Measurements from ENCODE around the gene TTC1. TPM values are rescaled to one million over a fixed set of nuclear protein-coding genes. Genes with fewer than 3 reads are reported as not detected.
A peak's percentile ranks its signal among the peaks of the same experiment; 100 is the strongest.

Gene TTC1, protein sequence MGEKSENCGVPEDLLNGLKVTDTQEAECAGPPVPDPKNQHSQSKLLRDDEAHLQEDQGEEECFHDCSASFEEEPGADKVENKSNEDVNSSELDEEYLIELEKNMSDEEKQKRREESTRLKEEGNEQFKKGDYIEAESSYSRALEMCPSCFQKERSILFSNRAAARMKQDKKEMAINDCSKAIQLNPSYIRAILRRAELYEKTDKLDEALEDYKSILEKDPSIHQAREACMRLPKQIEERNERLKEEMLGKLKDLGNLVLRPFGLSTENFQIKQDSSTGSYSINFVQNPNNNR
- total RNA-seq (10 to 100 TPM in 4 of 5 donors, 1 to 10 TPM in 1; 2.3 to 50.0 (median 13.3) TPM), polyA plus RNA-seq (10 to 100 TPM; 31.3 to 48.9 (median 44.5) TPM)
- long read RNA-seq, donor 1, partial matches to known transcripts: 0 of 4 reads
- long read RNA-seq, donor 1, other reads (novel, unspliced or antisense): 0 of 4 reads
- long read RNA-seq, donor 2, transcript TTC1-201 (8 exons, 1,467 nt): major isoform, 6 of 41 reads
- long read RNA-seq, donor 2, partial matches to known transcripts: 33 of 41 reads
- long read RNA-seq, donor 2, other reads (novel, unspliced or antisense): 0 of 41 reads
- long read RNA-seq, donor 3, transcript TTC1-201 (8 exons, 1,467 nt): major isoform, 6 of 23 reads
- long read RNA-seq, donor 3, partial matches to known transcripts: 17 of 23 reads
- long read RNA-seq, donor 3, other reads (novel, unspliced or antisense): 0 of 23 reads
- long read RNA-seq, donor 4: 0 reads
- long read RNA-seq, donor 5, partial matches to known transcripts: 16 of 22 reads
- long read RNA-seq, donor 5, other reads (novel, unspliced or antisense): 0 of 22 reads
- long read RNA-seq, donor 6, transcript TTC1-201 (8 exons, 1,467 nt): major isoform, 18 of 33 reads
- long read RNA-seq, donor 6, partial matches to known transcripts: 13 of 33 reads
- long read RNA-seq, donor 6, other reads (novel, unspliced or antisense): 0 of 33 reads
- long read RNA-seq, donor 7, transcript TTC1-201 (8 exons, 1,467 nt): major isoform, 7 of 63 reads
- long read RNA-seq, donor 7, partial matches to known transcripts: 55 of 63 reads
- long read RNA-seq, donor 7, other reads (novel, unspliced or antisense): 0 of 63 reads
- long read RNA-seq, donor 8, transcript TTC1-201 (8 exons, 1,467 nt): major isoform, 7 of 45 reads
- long read RNA-seq, donor 8, partial matches to known transcripts: 34 of 45 reads
- long read RNA-seq, donor 8, other reads (novel, unspliced or antisense): 0 of 45 reads
- long read RNA-seq, donor 9, partial matches to known transcripts: 0 of 6 reads
- long read RNA-seq, donor 9, other reads (novel, unspliced or antisense): 0 of 6 reads
- long read RNA-seq, donor 10, partial matches to known transcripts: 0 of 2 reads
- long read RNA-seq, donor 10, other reads (novel, unspliced or antisense): 0 of 2 reads

DNA sequence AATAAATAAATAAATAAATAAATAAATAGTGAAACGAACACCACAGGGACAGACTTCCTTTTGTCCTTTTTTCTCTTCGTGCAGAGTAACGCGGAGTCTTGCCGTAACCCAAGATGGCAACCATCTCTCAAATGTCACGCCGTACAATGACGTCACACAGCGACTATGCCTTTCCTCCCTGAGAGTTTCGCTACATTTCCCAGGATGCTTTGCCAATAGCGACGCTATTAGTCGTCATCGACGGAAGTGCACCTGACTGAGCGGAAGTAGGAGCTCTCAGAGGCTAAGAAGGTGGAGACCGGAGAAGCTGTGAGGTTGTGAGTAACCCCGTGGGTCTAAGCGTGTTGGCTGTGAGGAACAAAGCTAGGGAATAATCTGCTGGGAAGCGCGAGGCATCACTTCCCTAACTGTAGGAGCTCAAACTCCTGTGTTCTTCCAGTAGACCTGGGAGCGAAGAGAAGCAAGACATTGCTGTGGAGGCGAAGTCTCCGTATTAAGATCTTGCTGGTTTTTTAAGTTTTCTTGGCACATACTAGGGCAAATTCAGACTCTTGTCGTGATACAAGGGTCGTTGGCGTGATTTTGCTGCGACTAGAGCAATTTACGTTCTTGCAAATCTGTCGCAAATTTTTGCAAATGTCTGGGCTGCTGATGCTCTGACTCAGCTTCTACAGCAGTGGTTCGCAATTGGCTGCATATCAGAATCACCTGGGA lies at the start of gene TTC1:
Gene TTC1 (plus strand): TSS at position 263 of the 714 bp plus-strand sequence. CDS start 1,390 bp downstream, outside the sequence.
- Histone ChIP-seq H3K27ac (peak within 1 kb of the TSS; percentile 72 to 92 (median 84)), H3K4me3 (peak within 1 kb of the TSS; percentile 57 to 81 (median 74)), H3K27me3 (no peaks in the 10 kb centered on the region), H3K4me1 (peaks cover 15 to 26% (median 25%) of the 10 kb centered on the region in 4 donors), H3K36me3 (peaks cover 12 to 33% (median 28%) of the 10 kb centered on the region in 4 donors), H3K9me3 (no peaks in the 10 kb centered on the region)
- peak; percentile 97 to 100 for DNase-seq
- TF ChIP-seq POLR2A (IDR thresholded peaks at IDR 0.05) (peak in 2 of 4 donors; percentile 58 to 67), POLR2AphosphoS5 (IDR thresholded peaks at IDR 0.05) (peak; percentile 97 to 100 (median 98))
- TF ChIP-seq, protein P1, sequence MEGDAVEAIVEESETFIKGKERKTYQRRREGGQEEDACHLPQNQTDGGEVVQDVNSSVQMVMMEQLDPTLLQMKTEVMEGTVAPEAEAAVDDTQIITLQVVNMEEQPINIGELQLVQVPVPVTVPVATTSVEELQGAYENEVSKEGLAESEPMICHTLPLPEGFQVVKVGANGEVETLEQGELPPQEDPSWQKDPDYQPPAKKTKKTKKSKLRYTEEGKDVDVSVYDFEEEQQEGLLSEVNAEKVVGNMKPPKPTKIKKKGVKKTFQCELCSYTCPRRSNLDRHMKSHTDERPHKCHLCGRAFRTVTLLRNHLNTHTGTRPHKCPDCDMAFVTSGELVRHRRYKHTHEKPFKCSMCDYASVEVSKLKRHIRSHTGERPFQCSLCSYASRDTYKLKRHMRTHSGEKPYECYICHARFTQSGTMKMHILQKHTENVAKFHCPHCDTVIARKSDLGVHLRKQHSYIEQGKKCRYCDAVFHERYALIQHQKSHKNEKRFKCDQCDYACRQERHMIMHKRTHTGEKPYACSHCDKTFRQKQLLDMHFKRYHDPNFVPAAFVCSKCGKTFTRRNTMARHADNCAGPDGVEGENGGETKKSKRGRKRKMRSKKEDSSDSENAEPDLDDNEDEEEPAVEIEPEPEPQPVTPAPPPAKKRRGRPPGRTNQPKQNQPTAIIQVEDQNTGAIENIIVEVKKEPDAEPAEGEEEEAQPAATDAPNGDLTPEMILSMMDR (IDR thresholded peaks at IDR 0.05): no peak
- intact Hi-C loops (cut with DNase I; ENCODE audit: low total_unique reads): no loop called here
- WGBS, 5 donors: 0 to 1% (median 0%) methylated on average over 31 of the region's 31 CpGs

DNA sequence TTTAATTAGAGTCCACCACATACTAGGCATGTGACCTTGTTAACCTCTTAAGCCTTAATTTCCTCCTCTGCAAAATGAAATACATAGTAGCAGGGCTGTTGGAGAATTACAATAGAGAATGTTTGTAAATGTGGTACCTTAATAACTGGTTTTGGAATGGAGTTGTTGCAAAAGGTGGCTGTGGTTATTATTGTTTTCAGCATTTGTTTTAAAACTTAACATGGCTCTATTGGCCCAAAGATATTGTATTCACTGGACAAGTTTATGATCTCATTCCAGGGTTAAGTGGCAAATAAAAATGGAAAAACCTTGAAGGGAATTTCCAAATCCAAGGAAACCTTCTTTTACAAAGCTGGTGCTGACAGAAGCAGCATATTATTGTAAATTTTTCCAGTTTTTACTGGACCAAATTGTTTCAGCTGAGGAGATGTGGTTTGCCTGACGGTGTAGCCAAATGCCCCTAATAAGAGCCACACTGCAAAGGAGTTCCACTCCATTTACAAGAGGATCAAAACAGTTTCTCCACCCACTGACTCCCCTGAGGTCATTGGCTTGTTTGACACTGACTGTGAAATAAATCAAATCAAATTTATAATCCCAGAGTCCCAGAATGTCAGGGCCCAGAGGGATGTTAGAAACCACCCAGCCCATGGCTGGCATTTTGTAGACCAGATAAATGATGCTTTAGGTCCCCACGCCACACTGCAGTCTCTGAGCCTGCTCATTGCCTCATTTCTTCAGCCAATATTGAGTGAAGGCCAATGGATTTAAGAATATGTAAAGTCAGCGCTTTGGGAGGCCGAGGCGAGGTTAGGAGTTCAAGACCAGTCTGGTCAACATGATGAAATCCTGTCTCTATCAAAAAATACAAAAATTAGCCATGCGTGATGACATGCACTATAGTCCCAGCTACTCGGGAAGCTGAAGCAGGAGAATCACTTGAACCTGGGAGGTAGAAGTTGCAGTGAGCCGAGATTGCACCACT lies 47.5 kb upstream of the TTC1 start:
- no peaks in the 10 kb centered on the region for H3K9me3 ChIP-seq
- no peaks in the 10 kb centered on the region for H3K4me1 ChIP-seq
- H3K36me3 ChIP-seq: no peaks in the 10 kb centered on the region
- H3K4me3 ChIP-seq: no peak overlapping the region
- H3K27ac ChIP-seq: no peak overlapping the region
- TF ChIP-seq POLR2AphosphoS5 (IDR thresholded peaks at IDR 0.05) (no peak), POLR2A (IDR thresholded peaks at IDR 0.05) (no peak), EP300 (IDR thresholded peaks at IDR 0.05) (no peak)
- TF ChIP-seq, protein P1 (IDR thresholded peaks at IDR 0.05): no peak
- DNase-seq: no peak
- 82 to 93% (median 91%) methylated on average over 8 of the region's 8 CpGs for WGBS, 5 donors
- intact Hi-C loops (cut with DNase I; ENCODE audit: low total_unique reads): no loop called here
- H3K27me3 ChIP-seq: peaks cover 0 to 19% (median 0%) of the 10 kb centered on the region in 3 donors

DNA sequence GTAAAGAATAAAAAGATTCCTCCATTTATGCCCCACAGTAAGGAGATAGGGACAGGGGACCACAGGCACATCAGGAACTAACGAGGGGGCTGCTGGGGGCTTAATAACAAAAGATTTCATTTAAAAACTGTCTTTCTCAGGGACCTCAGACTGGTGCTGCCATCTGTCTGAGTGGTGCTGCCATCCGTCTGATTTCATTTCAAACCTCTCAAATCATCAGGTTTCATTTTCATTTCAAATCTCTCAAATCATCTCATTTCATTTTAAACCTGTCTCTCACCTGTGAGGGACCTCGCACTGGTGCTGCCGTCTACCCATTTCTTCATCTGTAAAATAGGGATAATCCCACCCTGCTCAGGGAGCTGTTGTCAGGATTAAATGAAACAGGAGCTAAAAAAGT lies 46.7 kb upstream of the TTC1 start:
- intact Hi-C loops (cut with DNase I; ENCODE audit: low total_unique reads): no loop called here
- TF ChIP-seq, protein P1 (IDR thresholded peaks at IDR 0.05): no peak
- no peak for TF ChIP-seq POLR2A (IDR thresholded peaks at IDR 0.05)
- TF ChIP-seq EP300 (IDR thresholded peaks at IDR 0.05): no peak
- no peak for TF ChIP-seq POLR2AphosphoS5 (IDR thresholded peaks at IDR 0.05)
- WGBS, 5 donors: 64 to 89% (median 85%) methylated on average over 4 of the region's 4 CpGs

More for the DNA sequence above, 46.7 kb upstream of the TTC1 start:
- H3K9me3 ChIP-seq: no peaks in the 10 kb centered on the region
- H3K27ac ChIP-seq: no peak overlapping the region
- DNase-seq: no peak
- H3K27me3 ChIP-seq: peaks cover 0 to 19% (median 0%) of the 10 kb centered on the region in 3 donors
- no peak overlapping the region for H3K4me3 ChIP-seq
- no peaks in the 10 kb centered on the region for H3K36me3 ChIP-seq
- H3K4me1 ChIP-seq: no peaks in the 10 kb centered on the region
